ENCODE results near the gene EPGN. TPM values are rescaled to one million over a fixed set of nuclear protein-coding genes. Genes with fewer than 3 reads are reported as not detected.
"Not testable (repeated sequence)": the region's sequence is repeated elsewhere in the genome, so short reads cannot be mapped to it uniquely, and the experiment has no call there.

EPGN gene
- total RNA-seq, 1 donor from 2014 or later: 2.4 TPM

- Mint-ChIP-seq H3K36me3 (no peaks in the 10 kb centered on the region), H3K9me3 (peaks cover 4% of the 10 kb centered on the region), H3K27ac (no peak overlapping the region), H3K27me3 (no peaks in the 10 kb centered on the region), H3K4me3 (no peak overlapping the region), H3K4me1 (ENCODE audit: unreplicated experiment) (no peaks in the 10 kb centered on the region)
- no peak for TF ChIP-seq CTCF (conservative IDR thresholded peaks at IDR 0.05)
- no peak for DNase-seq (ENCODE audit: extremely low spot score, unreplicated experiment)
Observed at GRCh38 chr4:74335341-74336021, 27.2 kb downstream of the EPGN start.

GRCh38 chr4:74338792-74339333 lies 30.6 kb downstream of the EPGN start:
- no peak overlapping the region for H3K4me3 Mint-ChIP-seq
- H3K27ac Mint-ChIP-seq: no peak overlapping the region
- H3K4me1 Mint-ChIP-seq (ENCODE audit: unreplicated experiment): no peaks in the 10 kb centered on the region
- H3K9me3 Mint-ChIP-seq: peaks cover 4% of the 10 kb centered on the region
- no peaks in the 10 kb centered on the region for H3K27me3 Mint-ChIP-seq
- no peak for DNase-seq (ENCODE audit: extremely low spot score, unreplicated experiment)
- no peaks in the 10 kb centered on the region for H3K36me3 Mint-ChIP-seq
- TF ChIP-seq CTCF (conservative IDR thresholded peaks at IDR 0.05): no peak

DNA sequence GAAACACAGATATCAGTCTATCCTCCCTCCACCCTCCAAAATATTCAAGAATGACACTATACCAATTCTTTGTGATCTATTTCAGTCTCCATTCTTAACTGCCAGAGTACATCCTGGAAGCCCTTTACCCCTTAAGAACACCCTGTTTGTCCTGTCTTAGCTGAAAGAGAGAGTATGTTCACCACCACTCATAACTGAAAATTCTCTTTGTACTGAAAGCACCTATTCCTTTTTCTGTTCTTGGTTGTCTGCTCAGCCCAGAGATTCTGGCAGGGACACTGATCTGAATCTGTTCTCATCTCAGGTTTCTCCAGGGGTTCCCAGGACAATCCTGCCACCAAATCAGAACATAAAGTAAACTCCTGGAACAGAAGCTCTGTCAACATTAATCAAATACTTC lies 31.2 kb downstream of the EPGN start:
- Mint-ChIP-seq H3K9me3 (peaks cover 7% of the 10 kb centered on the region), H3K27ac (no peak overlapping the region), H3K4me3 (no peak overlapping the region), H3K4me1 (ENCODE audit: unreplicated experiment) (no peaks in the 10 kb centered on the region), H3K27me3 (no peaks in the 10 kb centered on the region), H3K36me3 (no peaks in the 10 kb centered on the region)
- no peak for DNase-seq (ENCODE audit: extremely low spot score, unreplicated experiment)
- TF ChIP-seq CTCF (conservative IDR thresholded peaks at IDR 0.05): no peak

GRCh38 chr4:74340421-74340820 lies 32.2 kb downstream of the EPGN start:
- H3K36me3 Mint-ChIP-seq; H3K9me3 Mint-ChIP-seq; H3K27me3 Mint-ChIP-seq; H3K4me1 Mint-ChIP-seq (ENCODE audit: unreplicated experiment); DNase-seq (ENCODE audit: extremely low spot score, unreplicated experiment); H3K27ac Mint-ChIP-seq; H3K4me3 Mint-ChIP-seq: not testable (repeated sequence)

- Mint-ChIP-seq H3K36me3 (no peaks in the 10 kb centered on the region), H3K27me3 (peaks cover 3% of the 10 kb centered on the region), H3K4me1 (ENCODE audit: unreplicated experiment) (no peaks in the 10 kb centered on the region), H3K4me3 (no peak overlapping the region), H3K9me3 (peaks cover 6% of the 10 kb centered on the region), H3K27ac (no peak overlapping the region)
- no peak for DNase-seq (ENCODE audit: extremely low spot score, unreplicated experiment)
- TF ChIP-seq CTCF (conservative IDR thresholded peaks at IDR 0.05): no peak
Observed at GRCh38 chr4:74344031-74344430, 35.8 kb downstream of the EPGN start.

DNA sequence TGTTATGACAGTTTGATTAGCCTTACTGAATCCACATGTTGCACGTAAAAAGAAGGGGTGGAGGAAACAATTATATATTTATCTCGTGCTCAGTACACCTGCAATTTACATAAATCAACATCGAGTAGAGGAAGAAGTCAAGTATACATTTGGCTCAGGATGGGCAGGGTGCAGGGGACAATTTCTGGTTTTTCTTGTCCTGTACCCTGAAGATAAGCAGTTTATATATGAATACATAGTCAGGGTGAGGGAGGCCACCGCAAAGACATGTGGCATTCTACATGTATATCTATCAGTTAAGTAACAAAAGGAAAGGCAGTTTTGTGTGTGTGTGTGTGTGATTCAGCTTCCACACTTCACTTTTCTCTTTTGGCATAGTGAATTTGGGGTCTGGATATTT lies 45.6 kb downstream of the EPGN start:
- Mint-ChIP-seq H3K27ac (peak overlapping the region; percentile 7), H3K27me3 (peaks cover 7% of the 10 kb centered on the region), H3K9me3 (no peaks in the 10 kb centered on the region), H3K4me1 (ENCODE audit: unreplicated experiment) (no peaks in the 10 kb centered on the region), H3K4me3 (no peak overlapping the region), H3K36me3 (no peaks in the 10 kb centered on the region)
- DNase-seq (ENCODE audit: extremely low spot score, unreplicated experiment): no peak
- no peak for TF ChIP-seq CTCF (conservative IDR thresholded peaks at IDR 0.05)

Measured in type B pancreatic cell (in vitro differentiated cells).